Central memory CD8-positive, alpha-beta T cell (primary cell): ENCODE measurements around the gene ANKRD44.

Source experiments
- ATAC-seq: fragments of 150-1000 bp; cut with Tn5 transposase; replicated peaks from 2 replicates; pipeline ENCODE4 v1.10.0; 2022; ENCODE audit warnings: mild to moderate bottlenecking, moderate FRiP score, moderate number of reproducible peaks; ENCODE audit not compliant: poor library complexity, severe bottlenecking; ENCODE audit errors: extremely low read depth
- DNase-seq, 2 donors: peaks; one replicate each; pipeline ENCODE4 v3.0.0; 2021; ENCODE audit warnings: low spot score in 2 of 2
- H3K27ac Mint-ChIP-seq: one replicate; pipeline ENCODE4 v1.8.0; 2022; ENCODE audit warnings: low read depth, mild to moderate bottlenecking, moderate library complexity, mixed read lengths
- H3K27me3 Mint-ChIP-seq: one replicate; pipeline ENCODE4 v1.8.0; 2022; ENCODE audit warnings: mixed read lengths
- H3K36me3 Mint-ChIP-seq: one replicate; pipeline ENCODE4 v1.8.0; 2022; ENCODE audit warnings: mild to moderate bottlenecking, moderate library complexity, mixed read lengths; ENCODE audit not compliant: insufficient read depth
- H3K4me1 Mint-ChIP-seq: one replicate; pipeline ENCODE4 v1.8.0; 2022; ENCODE audit warnings: mixed read lengths
- H3K4me3 Mint-ChIP-seq: one replicate; pipeline ENCODE4 v1.8.0; 2022; ENCODE audit warnings: mild to moderate bottlenecking, moderate library complexity, mixed read lengths
- H3K9me3 Mint-ChIP-seq: one replicate; pipeline ENCODE4 v1.8.0; 2022; ENCODE audit warnings: mixed read lengths

Gene ANKRD44

DNA sequence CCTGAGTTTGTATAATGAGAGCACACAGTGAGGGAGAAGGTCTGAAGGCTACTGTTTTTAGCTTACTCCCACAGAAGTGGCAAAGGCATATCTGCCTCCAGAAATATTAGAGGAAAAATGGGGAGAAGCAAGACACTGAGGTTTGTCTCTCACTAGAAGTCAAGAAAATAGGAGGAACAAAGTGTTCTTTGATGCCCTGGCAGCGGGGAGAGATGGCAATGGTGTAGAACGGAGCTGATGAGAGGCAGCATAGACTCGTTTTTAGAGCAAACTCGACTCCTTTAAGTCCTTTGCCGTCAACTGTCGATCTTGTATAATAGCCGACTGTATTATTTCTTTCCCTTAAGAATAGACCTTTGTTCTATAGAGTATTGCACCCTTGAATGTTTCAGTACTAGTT lies 73.8 kb downstream of the ANKRD44 start:
- DNase-seq (no peak), ATAC-seq (no peak)
- Mint-ChIP-seq H3K36me3 (peaks cover 17% of the 10 kb centered on the region), H3K4me1 (peaks cover 85% of the 10 kb centered on the region), H3K9me3 (no peaks in the 10 kb centered on the region), H3K27me3 (no peaks in the 10 kb centered on the region), H3K4me3 (peak overlapping the region; percentile 66), H3K27ac (peak overlapping the region; percentile 79)

DNA sequence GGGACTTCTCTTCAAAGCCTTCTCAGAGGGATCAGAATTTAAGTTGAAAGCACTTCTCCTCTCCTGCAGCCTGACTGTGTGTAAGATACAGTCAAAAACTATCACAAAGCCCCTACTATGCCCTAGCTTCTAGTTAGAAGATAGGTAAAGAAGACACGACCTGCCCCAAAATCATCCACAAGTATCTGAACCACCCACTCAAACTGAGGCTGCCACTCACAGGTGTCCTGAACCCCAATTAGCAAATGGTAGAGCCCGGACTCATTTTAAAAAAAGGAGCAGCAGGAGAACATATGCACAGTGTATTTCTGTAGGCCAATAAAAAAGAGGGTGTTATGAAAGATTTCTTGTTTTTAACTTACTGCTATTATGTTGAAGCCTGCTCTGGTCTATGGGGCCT lies 74.4 kb downstream of the ANKRD44 start:
- H3K27me3 Mint-ChIP-seq, result no peaks in the 10 kb centered on the region
- H3K36me3 Mint-ChIP-seq, result peaks cover 18% of the 10 kb centered on the region
- ATAC-seq (no peak), DNase-seq (no peak)
- H3K4me3 Mint-ChIP-seq, result peak overlapping the region; percentile 66
- H3K9me3 Mint-ChIP-seq, result no peaks in the 10 kb centered on the region
- peaks cover 90% of the 10 kb centered on the region for H3K4me1 Mint-ChIP-seq
- H3K27ac Mint-ChIP-seq, result peak overlapping the region; percentile 79

DNA sequence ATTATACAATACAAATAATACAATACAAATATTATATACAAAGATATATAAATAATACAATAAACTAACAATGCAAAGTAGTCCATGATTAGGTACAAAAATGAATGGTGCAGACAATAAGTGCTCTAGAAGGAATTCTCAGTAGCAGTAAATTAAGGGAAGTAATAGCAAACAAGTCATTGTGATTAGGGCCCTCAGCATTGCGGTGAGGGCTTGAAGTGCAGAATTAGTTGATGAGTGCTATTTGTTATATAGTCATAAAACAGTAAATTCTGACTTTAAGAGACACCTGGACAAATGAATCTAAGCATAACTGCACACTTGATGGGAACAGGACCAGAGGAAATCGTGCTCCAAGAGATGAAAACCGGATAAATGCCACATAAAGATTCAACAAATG lies 74.9 kb downstream of the ANKRD44 start:
- Mint-ChIP-seq H3K4me1 (peaks cover 88% of the 10 kb centered on the region), H3K4me3 (peak overlapping the region; percentile 66), H3K27ac (peak overlapping the region; percentile 79), H3K36me3 (peaks cover 18% of the 10 kb centered on the region), H3K27me3 (no peaks in the 10 kb centered on the region), H3K9me3 (no peaks in the 10 kb centered on the region)
- ATAC-seq (no peak), DNase-seq (no peak)

DNA sequence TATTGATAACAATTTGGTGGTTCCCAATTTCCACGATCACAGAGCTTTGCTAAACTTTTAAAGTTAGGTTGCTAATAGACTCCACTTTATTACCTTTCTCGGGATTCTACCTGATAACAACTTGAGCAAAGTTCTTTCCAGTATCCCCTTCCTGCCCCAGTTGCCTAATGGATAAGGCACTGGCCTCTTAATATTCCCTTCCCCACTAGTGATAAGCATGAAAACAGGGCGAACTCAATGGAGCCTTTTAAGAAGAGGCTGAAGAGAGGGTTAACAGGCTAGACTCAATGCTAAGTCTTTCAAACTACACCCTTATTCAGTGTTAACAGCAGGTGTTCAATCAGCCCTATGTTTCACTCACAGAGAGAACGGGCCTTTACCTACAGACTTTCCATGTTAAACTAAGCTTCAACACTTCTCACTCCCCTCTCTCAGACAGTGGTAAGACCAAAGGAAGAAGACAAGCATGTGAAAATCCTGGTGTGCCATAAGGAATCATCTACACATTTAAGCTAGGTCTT lies 75.8 kb downstream of the ANKRD44 start:
- H3K4me1 Mint-ChIP-seq, result peaks cover 93% of the 10 kb centered on the region
- H3K27ac Mint-ChIP-seq, result peak overlapping the region; percentile 79
- H3K27me3 Mint-ChIP-seq, result no peaks in the 10 kb centered on the region
- peak overlapping the region; percentile 38 for H3K4me3 Mint-ChIP-seq
- H3K9me3 Mint-ChIP-seq, result no peaks in the 10 kb centered on the region
- ATAC-seq (no peak), DNase-seq (no peak)
- H3K36me3 Mint-ChIP-seq, result peaks cover 19% of the 10 kb centered on the region

DNA sequence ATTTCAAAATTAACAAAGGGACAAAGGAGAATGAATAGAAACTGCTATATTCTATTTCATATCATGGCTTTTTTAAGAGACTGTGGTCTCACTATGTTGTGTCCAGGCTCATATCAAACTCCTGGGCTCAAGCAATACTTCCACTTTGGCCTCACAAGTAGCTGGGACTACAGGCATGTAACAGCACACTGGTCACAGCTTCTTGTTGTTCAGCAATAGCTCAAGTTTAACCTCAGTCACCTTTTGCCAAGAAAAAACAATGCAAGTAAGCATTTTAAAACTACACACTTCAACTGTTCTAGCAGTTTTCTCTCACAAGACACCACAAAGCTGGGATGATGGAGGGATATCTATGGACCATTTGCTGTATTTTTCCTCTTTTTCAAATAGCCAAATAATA lies 77.1 kb downstream of the ANKRD44 start:
- no peak for DNase-seq
- Mint-ChIP-seq H3K27me3 (no peaks in the 10 kb centered on the region), H3K4me3 (no peak overlapping the region), H3K27ac (peak overlapping the region; percentile 79), H3K9me3 (no peaks in the 10 kb centered on the region), H3K36me3 (peaks cover 21% of the 10 kb centered on the region), H3K4me1 (peaks cover 91% of the 10 kb centered on the region)
- ATAC-seq, result no peak

DNA sequence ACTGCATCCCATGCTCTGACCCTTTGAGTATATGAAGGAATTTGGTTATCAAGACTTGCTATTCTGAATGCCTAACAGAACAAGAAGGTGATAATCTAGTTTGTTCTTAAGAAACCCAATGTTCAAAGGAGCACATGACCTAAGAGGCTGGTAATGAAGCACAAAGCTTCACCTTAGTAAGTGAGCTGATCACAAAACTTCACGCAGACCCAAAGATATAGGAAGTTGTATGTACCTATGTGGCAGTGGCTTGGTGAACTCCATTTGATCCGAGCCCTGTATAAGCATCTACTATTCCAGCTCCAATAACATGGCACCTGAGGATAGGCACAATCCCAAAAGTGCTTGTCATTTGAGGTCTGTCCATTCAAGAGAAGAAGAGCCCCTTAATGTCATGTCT lies 78.6 kb downstream of the ANKRD44 start:
- Mint-ChIP-seq H3K27me3 (no peaks in the 10 kb centered on the region), H3K27ac (peak overlapping the region; percentile 56), H3K4me1 (peaks cover 92% of the 10 kb centered on the region), H3K36me3 (peaks cover 13% of the 10 kb centered on the region), H3K9me3 (no peaks in the 10 kb centered on the region), H3K4me3 (no peak overlapping the region)
- no peak for DNase-seq
- ATAC-seq, result no peak

DNA sequence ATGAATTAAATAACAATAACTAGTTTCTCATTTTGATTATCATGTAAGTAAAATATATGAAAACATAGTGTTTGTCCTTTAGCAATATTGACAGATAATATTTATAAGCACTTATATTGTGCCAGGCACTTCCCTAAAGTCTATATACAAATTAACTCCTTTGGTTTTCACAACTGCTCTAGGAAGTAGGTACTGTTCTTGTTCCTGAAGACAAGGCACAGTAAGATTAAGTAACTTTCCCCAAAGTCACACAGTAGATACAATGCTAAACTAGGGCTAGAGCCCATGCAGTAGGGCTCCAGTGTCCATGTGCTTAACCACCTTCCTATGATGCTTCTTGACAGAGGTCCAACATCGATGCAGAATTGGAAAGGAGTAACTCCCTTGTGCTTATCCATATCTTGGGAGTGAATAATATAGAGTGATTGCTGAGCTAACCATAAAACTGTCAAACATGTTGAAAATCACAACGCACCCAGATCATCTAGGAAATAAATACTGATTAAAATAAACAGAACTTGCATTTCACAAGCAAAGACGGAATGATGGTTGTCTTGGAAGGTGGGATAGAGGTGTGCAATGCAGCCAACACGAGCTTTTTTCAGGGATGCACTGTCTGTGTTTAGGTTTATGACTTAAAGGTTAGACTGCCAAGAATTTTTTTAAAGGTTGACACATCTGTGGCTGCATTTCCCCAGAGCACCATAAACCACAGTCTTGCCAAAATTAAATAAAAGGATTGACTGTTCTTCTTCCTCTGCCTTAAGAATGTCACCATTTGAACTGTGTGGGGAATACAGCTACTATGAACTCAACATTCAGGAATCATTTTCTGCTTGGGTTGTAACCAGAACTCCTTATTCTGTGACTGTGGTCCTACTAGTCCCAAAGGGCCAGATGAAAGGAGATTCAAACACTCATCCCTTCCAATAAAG lies 80.8 kb downstream of the ANKRD44 start:
- DNase-seq, result no peak
- Mint-ChIP-seq H3K27ac (peak overlapping the region; percentile 74), H3K27me3 (no peaks in the 10 kb centered on the region), H3K4me3 (peak overlapping the region; percentile 17), H3K4me1 (peaks cover 86% of the 10 kb centered on the region), H3K9me3 (no peaks in the 10 kb centered on the region), H3K36me3 (peaks cover 8% of the 10 kb centered on the region)
- no peak for ATAC-seq

DNA sequence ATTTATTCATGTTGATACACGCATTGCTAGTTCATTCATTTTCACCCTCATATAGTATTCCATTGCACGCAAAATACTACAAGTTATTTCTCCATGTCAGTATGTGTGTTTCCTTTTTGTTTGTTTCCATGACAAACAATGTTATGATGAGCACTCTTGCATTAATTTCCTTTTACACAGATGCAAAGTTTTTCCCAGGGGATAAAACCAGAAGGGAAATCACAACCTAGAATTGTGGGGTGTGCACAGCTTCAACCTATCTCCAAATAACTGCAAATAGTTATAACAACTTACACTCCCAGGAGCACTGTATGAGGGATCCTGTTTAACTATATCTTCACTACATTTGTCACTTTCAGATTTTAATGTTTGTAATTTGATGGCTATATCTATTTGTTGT lies 87.1 kb downstream of the ANKRD44 start:
- no peaks in the 10 kb centered on the region for H3K27me3 Mint-ChIP-seq
- ATAC-seq (no peak), DNase-seq (no peak)
- no peak overlapping the region for H3K27ac Mint-ChIP-seq
- H3K9me3 Mint-ChIP-seq, result no peaks in the 10 kb centered on the region
- peaks cover 14% of the 10 kb centered on the region for H3K36me3 Mint-ChIP-seq
- peaks cover 58% of the 10 kb centered on the region for H3K4me1 Mint-ChIP-seq
- no peak overlapping the region for H3K4me3 Mint-ChIP-seq

DNA sequence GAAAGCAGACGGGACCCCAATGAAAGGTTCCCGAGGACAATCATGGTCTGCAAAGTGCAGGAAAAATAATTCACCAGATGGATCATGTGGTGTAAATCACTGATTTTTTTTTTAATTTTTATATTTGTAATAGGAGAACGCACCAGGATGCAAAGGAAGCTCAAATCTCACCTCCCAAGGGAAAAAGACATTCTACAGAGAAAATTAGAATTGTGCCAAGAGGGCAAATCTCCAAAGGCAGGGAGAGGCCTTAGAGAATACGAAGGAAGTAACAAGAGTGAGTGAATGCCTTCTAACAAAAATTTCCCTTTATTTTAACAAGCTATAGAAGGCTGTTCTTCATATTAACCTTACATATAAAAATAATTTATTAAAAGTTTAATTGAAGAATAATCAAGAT lies 90.9 kb downstream of the ANKRD44 start:
- no peak overlapping the region for H3K27ac Mint-ChIP-seq
- peaks cover 56% of the 10 kb centered on the region for H3K4me1 Mint-ChIP-seq
- no peak overlapping the region for H3K4me3 Mint-ChIP-seq
- peaks cover 25% of the 10 kb centered on the region for H3K36me3 Mint-ChIP-seq
- ATAC-seq (no peak), DNase-seq (no peak)
- no peaks in the 10 kb centered on the region for H3K27me3 Mint-ChIP-seq
- no peaks in the 10 kb centered on the region for H3K9me3 Mint-ChIP-seq

DNA sequence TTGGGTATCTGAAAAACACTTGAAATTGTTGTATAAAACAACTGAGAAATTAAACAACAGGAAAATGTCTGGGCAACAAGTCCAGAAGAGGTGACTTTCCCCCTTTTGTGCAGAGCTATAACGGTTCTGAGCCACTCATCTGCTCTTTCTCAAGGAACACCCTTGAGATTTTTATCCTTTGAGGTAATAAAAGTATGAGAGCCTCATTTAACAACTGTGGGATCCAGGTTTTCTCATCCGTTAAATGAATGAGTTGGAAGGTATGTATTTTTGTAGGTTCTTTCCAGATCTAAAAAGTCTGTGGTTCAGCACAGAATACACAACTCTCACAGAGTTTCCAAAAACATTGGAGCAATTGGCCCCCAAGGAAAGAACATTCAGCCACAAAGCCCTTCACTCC lies 93.0 kb downstream of the ANKRD44 start:
- H3K9me3 Mint-ChIP-seq, result no peaks in the 10 kb centered on the region
- H3K27ac Mint-ChIP-seq, result peak overlapping the region; percentile 93
- no peak overlapping the region for H3K4me3 Mint-ChIP-seq
- peaks cover 64% of the 10 kb centered on the region for H3K4me1 Mint-ChIP-seq
- no peak for DNase-seq
- H3K36me3 Mint-ChIP-seq, result peaks cover 23% of the 10 kb centered on the region
- H3K27me3 Mint-ChIP-seq, result no peaks in the 10 kb centered on the region
- no peak for ATAC-seq

DNA sequence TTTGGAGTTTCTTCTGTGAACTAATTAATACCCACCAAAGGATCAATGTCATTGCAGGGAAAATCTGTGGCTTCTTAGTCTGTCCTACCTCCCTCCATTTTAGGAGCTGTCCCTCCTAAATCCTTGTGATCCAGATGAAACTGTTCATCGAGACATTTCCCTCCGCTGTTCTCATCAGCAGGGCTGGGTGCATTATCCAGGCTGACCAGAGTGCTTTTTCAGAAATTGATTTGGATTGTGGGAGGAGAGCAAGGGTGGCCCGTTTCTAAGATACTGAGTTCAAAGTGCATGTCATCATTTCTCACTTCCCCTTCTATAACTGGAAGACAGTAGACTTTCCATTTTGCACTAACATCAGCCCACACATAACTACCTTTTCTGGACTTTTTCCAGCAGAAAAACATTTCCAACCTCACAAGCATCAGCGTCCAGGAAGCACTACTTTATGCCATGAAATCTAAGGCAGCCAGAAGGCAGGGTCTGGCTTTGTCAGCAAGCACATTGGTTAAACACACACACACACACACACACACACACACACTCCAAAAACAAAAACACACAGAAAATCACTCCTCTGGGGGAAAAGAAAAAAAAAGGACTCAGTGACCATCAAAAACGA lies 94.1 kb downstream of the ANKRD44 start:
- peak overlapping the region; percentile 67 for H3K4me3 Mint-ChIP-seq
- H3K27ac Mint-ChIP-seq, result peak overlapping the region; percentile 93
- DNase-seq, result no peak
- H3K27me3 Mint-ChIP-seq, result no peaks in the 10 kb centered on the region
- peaks cover 27% of the 10 kb centered on the region for H3K36me3 Mint-ChIP-seq
- H3K4me1 Mint-ChIP-seq, result peaks cover 64% of the 10 kb centered on the region
- no peaks in the 10 kb centered on the region for H3K9me3 Mint-ChIP-seq
- no peak for ATAC-seq

DNA sequence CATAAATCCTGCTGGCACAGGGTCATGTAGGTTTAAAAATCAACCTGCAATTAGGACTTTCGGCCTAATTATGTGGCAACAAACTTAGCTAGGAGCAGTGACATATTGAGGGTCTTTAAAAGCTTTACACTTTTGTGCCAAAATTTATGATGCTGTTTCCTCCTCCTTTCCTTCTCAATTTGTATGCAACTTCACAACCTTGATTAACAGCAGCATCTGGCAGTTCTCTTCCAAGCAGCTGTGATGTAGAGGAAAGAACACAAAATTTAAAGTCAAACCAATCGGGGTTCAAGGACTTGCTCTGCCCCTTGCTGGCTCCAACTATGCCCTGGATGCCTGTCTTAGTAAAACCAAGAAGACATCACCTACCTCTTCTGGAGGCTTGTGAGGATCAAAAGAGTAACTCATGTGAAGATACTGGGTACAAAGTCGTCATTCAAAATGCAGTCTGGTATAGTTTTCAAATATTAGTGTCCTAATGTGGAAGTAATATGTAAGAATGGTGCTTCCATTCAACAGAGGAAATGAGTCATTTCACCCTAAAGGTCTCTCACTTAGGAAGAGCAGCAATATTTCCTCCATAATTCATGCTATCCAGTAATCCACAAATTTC lies 94.7 kb downstream of the ANKRD44 start:
- Mint-ChIP-seq H3K27me3 (no peaks in the 10 kb centered on the region), H3K4me3 (peak overlapping the region; percentile 67), H3K9me3 (no peaks in the 10 kb centered on the region), H3K36me3 (peaks cover 30% of the 10 kb centered on the region), H3K4me1 (peaks cover 69% of the 10 kb centered on the region), H3K27ac (peak overlapping the region; percentile 93)
- ATAC-seq (no peak), DNase-seq (no peak)
